Mesothelial cell of epicardium (in vitro differentiated cells): ENCODE results near the gene CPTP. TPM values are rescaled to one million over a fixed set of nuclear protein-coding genes. Genes with fewer than 3 reads are reported as not detected.

Experiments
- DNase-seq, 2 experiments: peaks; one replicate each; pipeline ENCODE4 v3.0.0; 2021; ENCODE audit warnings: low spot score in 2 of 2; ENCODE audit not compliant: unreplicated experiment in 2 of 2
- H3K27ac Mint-ChIP-seq: 2 replicates; pipeline ENCODE4 v1.8.0; 2021; ENCODE audit warnings: mixed read lengths
- H3K27me3 Mint-ChIP-seq: 2 replicates; pipeline ENCODE4 v1.8.0; 2021; ENCODE audit warnings: low read depth, mixed read lengths
- H3K36me3 Mint-ChIP-seq: 2 replicates; pipeline ENCODE4 v1.8.0; 2021; ENCODE audit warnings: mixed read lengths
- H3K4me1 Mint-ChIP-seq: 2 replicates; pipeline ENCODE4 v1.8.0; 2021; ENCODE audit warnings: mixed read lengths
- H3K4me3 Mint-ChIP-seq: 2 replicates; pipeline ENCODE4 v1.8.0; 2021; ENCODE audit warnings: mild to moderate bottlenecking, moderate library complexity, mixed read lengths
- H3K9me3 Mint-ChIP-seq: 2 replicates; pipeline ENCODE4 v1.8.0; 2021; ENCODE audit warnings: mixed read lengths
- total RNA-seq: library from RNA; stranded (reverse); gene quantifications from 3 replicates; pipeline ENCODE4 v1.2.1, GENCODE V29; 2021
- TF ChIP-seq, protein P1 (sequence below): fragments of 200-600 bp; sonication (generic); IDR thresholded peaks from one replicate; pipeline ENCODE4 v1.5.0; 2021; ENCODE audit warnings: antibody characterized with exemption; ENCODE audit not compliant: unreplicated experiment

CPTP gene
- total RNA-seq, 1 donor from 2014 or later: 17.8 TPM

DNA sequence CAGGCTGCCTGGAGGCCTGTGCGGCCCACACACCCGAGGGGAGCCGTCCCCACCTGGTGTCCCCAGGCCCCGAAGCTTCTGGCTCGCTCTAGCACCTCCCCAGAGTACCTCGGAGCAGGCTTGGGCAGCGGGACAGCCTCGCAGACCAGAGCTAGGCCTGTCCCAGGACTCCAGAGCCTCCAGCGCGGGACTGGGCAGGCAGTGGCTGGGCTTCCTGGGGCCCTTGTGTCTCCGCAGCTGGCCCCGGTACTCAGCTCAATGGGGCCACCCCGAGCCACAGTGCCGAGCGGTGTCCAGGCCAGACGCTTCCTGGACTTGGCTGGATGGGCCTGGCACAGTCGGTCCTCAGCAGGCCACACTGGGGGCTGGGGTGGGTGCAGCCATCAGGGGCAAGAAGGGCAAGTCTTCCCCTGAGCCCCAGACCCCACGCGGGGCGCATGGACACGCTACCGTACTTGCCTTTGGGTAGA, 39.5 kb upstream of the CPTP start:
- Mint-ChIP-seq H3K9me3 (no peaks in the 10 kb centered on the region), H3K4me3 (no peak overlapping the region), H3K27ac (no peak overlapping the region), H3K27me3 (peaks cover 1% of the 10 kb centered on the region), H3K4me1 (no peaks in the 10 kb centered on the region), H3K36me3 (no peaks in the 10 kb centered on the region)
- TF ChIP-seq, protein P1, sequence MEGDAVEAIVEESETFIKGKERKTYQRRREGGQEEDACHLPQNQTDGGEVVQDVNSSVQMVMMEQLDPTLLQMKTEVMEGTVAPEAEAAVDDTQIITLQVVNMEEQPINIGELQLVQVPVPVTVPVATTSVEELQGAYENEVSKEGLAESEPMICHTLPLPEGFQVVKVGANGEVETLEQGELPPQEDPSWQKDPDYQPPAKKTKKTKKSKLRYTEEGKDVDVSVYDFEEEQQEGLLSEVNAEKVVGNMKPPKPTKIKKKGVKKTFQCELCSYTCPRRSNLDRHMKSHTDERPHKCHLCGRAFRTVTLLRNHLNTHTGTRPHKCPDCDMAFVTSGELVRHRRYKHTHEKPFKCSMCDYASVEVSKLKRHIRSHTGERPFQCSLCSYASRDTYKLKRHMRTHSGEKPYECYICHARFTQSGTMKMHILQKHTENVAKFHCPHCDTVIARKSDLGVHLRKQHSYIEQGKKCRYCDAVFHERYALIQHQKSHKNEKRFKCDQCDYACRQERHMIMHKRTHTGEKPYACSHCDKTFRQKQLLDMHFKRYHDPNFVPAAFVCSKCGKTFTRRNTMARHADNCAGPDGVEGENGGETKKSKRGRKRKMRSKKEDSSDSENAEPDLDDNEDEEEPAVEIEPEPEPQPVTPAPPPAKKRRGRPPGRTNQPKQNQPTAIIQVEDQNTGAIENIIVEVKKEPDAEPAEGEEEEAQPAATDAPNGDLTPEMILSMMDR: no peak
- peak in 1 of 2 experiments; percentile 17 for DNase-seq

DNA sequence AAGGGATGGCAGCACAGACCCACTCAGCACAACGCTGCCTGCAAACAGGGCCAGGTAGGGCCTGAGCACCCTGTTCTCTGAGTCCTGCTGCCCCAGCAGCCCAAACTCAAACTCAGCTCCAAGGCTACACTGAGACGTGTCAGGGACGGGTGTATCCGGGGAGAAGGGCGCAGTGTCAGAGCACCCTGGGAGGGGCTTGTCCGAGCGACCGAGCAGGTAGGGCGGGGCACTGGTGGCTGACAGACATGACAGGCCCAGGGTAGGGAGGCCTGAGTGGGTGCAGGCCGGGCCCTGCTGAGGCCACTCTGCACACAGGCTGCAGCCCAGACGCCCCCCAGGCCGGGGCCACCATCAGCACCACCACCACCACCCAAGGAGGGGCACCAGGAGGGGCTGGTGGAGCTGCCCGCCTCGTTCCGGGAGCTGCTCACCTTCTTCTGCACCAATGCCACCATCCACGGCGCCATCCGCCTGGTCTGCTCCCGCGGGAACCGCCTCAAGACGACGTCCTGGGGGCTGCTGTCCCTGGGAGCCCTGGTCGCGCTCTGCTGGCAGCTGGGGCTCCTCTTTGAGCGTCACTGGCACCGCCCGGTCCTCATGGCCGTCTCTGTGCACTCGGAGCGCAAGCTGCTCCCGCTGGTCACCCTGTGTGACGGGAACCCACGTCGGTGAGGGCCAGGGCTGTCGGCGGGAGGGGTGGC, 38.8 kb upstream of the CPTP start:
- no peak for DNase-seq
- no peaks in the 10 kb centered on the region for H3K36me3 Mint-ChIP-seq
- no peak overlapping the region for H3K27ac Mint-ChIP-seq
- H3K27me3 Mint-ChIP-seq: peaks cover 2% of the 10 kb centered on the region
- H3K9me3 Mint-ChIP-seq: no peaks in the 10 kb centered on the region
- H3K4me1 Mint-ChIP-seq: no peaks in the 10 kb centered on the region
- H3K4me3 Mint-ChIP-seq: no peak overlapping the region
- TF ChIP-seq, protein P1: no peak

DNA sequence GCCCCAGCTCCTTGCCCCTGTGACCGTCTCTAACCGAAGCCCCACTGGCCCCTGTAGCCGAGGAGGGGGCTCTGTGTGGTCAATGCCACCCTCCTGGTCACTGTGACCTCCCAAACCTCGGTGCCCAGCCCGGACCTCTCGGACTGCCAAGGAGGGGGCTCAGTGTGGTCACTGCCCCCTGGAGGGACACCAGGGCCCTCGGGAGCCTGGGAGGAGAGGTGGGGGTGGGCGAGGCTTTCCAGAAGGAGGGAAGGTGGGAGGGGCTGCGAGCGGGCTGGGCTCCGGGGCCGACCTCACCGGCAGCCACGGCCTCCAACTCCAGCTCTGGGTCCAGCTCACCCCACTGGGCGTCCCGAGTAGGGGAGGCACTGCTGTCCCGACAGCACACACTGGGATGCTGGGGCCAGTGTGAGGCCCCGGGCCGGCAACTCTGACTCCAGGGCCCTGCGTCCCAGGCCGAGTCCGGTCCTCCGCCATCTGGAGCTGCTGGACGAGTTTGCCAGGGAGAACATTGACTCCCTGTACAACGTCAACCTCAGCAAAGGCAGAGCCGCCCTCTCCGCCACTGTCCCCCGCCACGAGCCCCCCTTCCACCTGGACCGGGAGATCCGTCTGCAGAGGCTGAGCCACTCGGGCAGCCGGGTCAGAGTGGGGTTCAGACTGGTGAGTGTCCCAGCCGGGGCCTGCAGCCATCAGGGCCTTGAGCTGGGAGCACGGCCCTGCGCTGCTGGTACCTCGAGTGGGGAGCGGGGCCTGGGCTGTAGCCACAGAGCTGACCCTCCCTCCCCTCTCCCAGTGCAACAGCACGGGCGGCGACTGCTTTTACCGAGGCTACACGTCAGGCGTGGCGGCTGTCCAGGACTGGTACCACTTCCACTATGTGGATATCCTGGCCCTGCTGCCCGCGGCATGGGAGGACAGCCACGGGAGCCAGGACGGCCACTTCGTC, 38.0 kb upstream of the CPTP start:
- TF ChIP-seq, protein P1: no peak
- H3K9me3 Mint-ChIP-seq: no peaks in the 10 kb centered on the region
- no peak for DNase-seq
- H3K36me3 Mint-ChIP-seq: no peaks in the 10 kb centered on the region
- H3K4me3 Mint-ChIP-seq: no peak overlapping the region
- peaks cover 2% of the 10 kb centered on the region for H3K27me3 Mint-ChIP-seq
- H3K27ac Mint-ChIP-seq: no peak overlapping the region
- H3K4me1 Mint-ChIP-seq: peaks cover 3% of the 10 kb centered on the region

DNA sequence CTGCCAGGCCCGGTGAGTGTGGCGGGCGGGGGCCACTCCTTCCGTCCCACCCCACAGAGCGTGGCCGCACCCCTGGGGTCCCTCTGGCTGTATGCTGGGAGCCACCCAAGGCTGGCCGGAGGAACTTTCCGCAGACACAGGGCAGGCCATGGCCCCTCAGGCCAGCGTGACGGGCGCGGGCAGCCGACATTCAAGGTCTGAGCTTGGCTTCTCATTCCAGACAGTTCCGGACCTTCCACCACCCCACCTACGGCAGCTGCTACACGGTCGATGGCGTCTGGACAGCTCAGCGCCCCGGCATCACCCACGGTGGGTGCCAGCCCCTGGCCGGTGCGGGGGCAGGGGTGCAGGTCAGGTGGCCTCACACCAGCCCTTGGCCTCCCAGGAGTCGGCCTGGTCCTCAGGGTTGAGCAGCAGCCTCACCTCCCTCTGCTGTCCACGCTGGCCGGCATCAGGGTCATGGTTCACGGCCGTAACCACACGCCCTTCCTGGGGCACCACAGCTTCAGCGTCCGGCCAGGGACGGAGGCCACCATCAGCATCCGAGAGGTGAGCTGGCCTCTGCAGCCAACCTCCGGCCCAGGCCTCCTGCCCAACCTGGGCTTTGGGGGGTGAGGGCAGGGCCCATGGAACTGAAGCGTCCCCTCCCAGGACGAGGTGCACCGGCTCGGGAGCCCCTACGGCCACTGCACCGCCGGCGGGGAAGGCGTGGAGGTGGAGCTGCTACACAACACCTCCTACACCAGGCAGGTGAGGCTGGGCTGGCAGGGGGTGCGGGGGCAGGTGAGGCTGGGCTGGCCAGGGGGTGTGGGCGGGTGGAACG, 37.1 kb upstream of the CPTP start:
- H3K9me3 Mint-ChIP-seq: no peaks in the 10 kb centered on the region
- no peaks in the 10 kb centered on the region for H3K36me3 Mint-ChIP-seq
- no peak overlapping the region for H3K27ac Mint-ChIP-seq
- H3K27me3 Mint-ChIP-seq: peaks cover 2% of the 10 kb centered on the region
- peaks cover 7% of the 10 kb centered on the region for H3K4me1 Mint-ChIP-seq
- H3K4me3 Mint-ChIP-seq: no peak overlapping the region
- DNase-seq: no peak
- TF ChIP-seq, protein P1: no peak

DNA sequence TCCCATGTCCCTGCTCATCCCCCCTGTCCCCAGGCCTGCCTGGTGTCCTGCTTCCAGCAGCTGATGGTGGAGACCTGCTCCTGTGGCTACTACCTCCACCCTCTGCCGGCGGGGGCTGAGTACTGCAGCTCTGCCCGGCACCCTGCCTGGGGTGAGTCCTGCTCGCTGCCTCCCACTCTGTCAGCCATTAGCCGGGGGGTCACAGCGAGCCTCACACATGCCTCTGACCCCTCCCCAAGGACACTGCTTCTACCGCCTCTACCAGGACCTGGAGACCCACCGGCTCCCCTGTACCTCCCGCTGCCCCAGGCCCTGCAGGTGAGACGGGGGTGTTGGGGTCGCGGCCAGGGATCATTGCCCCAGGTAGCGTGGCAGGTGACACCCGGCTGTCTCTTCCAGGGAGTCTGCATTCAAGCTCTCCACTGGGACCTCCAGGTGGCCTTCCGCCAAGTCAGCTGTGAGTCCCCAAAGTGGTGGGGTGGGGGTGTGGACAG, 34.3 kb upstream of the CPTP start:
- Mint-ChIP-seq H3K4me3 (no peak overlapping the region), H3K9me3 (no peaks in the 10 kb centered on the region), H3K36me3 (no peaks in the 10 kb centered on the region), H3K27ac (no peak overlapping the region), H3K27me3 (peaks cover 2% of the 10 kb centered on the region), H3K4me1 (peaks cover 7% of the 10 kb centered on the region)
- DNase-seq: peak in 1 of 2 experiments; percentile 77
- TF ChIP-seq, protein P1: peak; percentile 65
